Esophagus squamous epithelium (tissue), 5 donors: Measurements from ENCODE around the gene VWA5B2. TPM values are rescaled to one million over a fixed set of nuclear protein-coding genes. Genes with fewer than 3 reads are reported as not detected.
"Not testable (repeated sequence)": the region's sequence is repeated elsewhere in the genome, so short reads cannot be mapped to it uniquely, and the experiment has no call there.

ENCODE experiments used
- DNase-seq: peaks from one replicate; lab custom pipeline; 2025; lab: John Stamatoyannopoulos, UW
- H3K27ac ChIP-seq, 4 donors: fragments of 200-600 bp; sonication (generic); one replicate each; pipeline ENCODE4 v1.5.1; 2016 to 2019; ENCODE audit warnings: mild to moderate bottlenecking in 1 of 4
- H3K27me3 ChIP-seq, 4 donors: fragments of 200-600 bp; sonication (generic); 1 replicate in 3 of 4; 2 replicates in 1 of 4; pipeline versions ENCODE4 v1.5.1 to v1.6.0; 2017 to 2021; ENCODE audit warnings: antibody characterized with exemption in 1 of 4
- H3K36me3 ChIP-seq, 3 donors: fragments of 200-600 bp; sonication (generic); one replicate each; pipeline ENCODE4 v1.5.1; 2016 to 2019
- H3K4me1 ChIP-seq, 3 donors: fragments of 200-600 bp; sonication (generic); one replicate each; pipeline ENCODE4 v1.5.1; 2017 to 2019
- H3K4me3 ChIP-seq, 4 donors: fragments of 200-600 bp; sonication (generic); 1 replicate in 3 of 4; 2 replicates in 1 of 4; pipeline ENCODE4 v1.5.1; 2016 to 2019; ENCODE audit warnings: mild to moderate bottlenecking in 2 of 4, moderate library complexity in 1 of 4
- H3K9me3 ChIP-seq, 3 donors: fragments of 200-600 bp; sonication (generic); one replicate each; pipeline ENCODE4 v1.5.1; 2016 to 2019
- POLR2A ChIP-seq, 4 donors: fragments of 450-650 bp; IDR thresholded peaks; one replicate each; pipeline ENCODE4 v1.6.1; 2017; ENCODE audit warnings: antibody characterized with exemption in 4 of 4, mild to moderate bottlenecking in 4 of 4, moderate library complexity in 3 of 4
- WGBS, 2 donors: methylation state at CpG; one replicate each; pipeline ENCODE4 v1.1.5; 2018; 5-methylcytosine and 5-hydroxymethylcytosine counted together
- intact Hi-C: fragments of 100-400 bp; cut with DNase I; formaldehyde crosslinking; loops from one replicate; pipeline ENCODE4 v1.15.0; 2022
- total RNA-seq, 4 donors: library from RNA; depleted of rRNA; stranded (reverse); fragments of >200 nt; gene quantifications; one replicate each; pipeline ENCODE4 v1.1.0, GENCODE V29; 2016
- TF ChIP-seq, protein P1 (sequence below), 6 experiments: fragments of 450-650 bp in 4 of 6; fragments of 200-600 bp in 2 of 6; sonication (generic) in 2 of 6; IDR thresholded peaks; one replicate each; pipeline ENCODE4 v1.5.1; 2016 to 2019; ENCODE audit warnings: antibody characterized with exemption in 6 of 6, mild to moderate bottlenecking in 4 of 6, moderate library complexity in 4 of 6
- donor health status: DM: yes; HTN: yes; CAD: no.

Gene VWA5B2
- total RNA-seq, 4 donors from 2014 or later = 0.22 TPM; not detected in 3

DNA sequence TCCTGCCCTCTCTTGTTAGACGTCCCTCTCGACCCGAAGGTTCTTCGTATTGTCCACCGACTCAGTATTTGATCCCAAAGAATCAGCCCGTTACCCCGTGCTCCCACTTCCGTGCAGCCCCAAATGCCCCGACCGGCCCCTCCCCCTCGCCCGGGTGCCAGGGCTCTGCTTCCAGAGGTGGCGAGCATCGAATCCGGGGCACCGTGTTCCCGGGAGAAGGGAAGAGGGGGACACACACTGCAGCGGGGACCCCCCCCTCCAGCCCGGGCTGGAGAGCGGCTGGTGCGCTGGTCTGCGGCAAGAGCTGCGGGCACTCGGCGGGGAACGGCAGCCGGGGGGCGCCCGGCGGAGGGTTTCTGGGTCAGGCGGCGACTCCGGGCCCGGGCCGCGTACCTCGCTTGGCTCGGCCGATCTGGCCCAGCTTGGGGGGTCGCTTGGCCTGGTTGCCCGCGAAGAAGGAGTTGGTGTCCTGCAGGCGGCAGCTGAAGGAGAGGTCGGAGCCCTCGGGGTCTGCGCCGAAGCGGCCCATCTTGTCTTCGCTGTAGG lies 31.4 kb downstream of the VWA5B2 start:
- TF ChIP-seq, protein P1, sequence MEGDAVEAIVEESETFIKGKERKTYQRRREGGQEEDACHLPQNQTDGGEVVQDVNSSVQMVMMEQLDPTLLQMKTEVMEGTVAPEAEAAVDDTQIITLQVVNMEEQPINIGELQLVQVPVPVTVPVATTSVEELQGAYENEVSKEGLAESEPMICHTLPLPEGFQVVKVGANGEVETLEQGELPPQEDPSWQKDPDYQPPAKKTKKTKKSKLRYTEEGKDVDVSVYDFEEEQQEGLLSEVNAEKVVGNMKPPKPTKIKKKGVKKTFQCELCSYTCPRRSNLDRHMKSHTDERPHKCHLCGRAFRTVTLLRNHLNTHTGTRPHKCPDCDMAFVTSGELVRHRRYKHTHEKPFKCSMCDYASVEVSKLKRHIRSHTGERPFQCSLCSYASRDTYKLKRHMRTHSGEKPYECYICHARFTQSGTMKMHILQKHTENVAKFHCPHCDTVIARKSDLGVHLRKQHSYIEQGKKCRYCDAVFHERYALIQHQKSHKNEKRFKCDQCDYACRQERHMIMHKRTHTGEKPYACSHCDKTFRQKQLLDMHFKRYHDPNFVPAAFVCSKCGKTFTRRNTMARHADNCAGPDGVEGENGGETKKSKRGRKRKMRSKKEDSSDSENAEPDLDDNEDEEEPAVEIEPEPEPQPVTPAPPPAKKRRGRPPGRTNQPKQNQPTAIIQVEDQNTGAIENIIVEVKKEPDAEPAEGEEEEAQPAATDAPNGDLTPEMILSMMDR (IDR thresholded peaks at IDR 0.05) = no peak
- TF ChIP-seq POLR2A (IDR thresholded peaks at IDR 0.05) = no peak
- intact Hi-C loops = no loop called here
- 0 to 7% methylated on average over 4 to 9 of the region's 49 CpGs for WGBS, 2 donors
- Histone ChIP-seq H3K27me3 (peaks cover 17 to 77% (median 21%) of the 10 kb centered on the region in 4 donors), H3K27ac (no peak overlapping the region), H3K4me1 (peaks cover 23 to 37% (median 31%) of the 10 kb centered on the region in 3 donors), H3K36me3 (peaks cover 0 to 16% (median 4%) of the 10 kb centered on the region in 3 donors), H3K4me3 (peak overlapping the region; percentile 35 to 70 (median 46)), H3K9me3 (no peaks in the 10 kb centered on the region)
- no peak for DNase-seq

DNA sequence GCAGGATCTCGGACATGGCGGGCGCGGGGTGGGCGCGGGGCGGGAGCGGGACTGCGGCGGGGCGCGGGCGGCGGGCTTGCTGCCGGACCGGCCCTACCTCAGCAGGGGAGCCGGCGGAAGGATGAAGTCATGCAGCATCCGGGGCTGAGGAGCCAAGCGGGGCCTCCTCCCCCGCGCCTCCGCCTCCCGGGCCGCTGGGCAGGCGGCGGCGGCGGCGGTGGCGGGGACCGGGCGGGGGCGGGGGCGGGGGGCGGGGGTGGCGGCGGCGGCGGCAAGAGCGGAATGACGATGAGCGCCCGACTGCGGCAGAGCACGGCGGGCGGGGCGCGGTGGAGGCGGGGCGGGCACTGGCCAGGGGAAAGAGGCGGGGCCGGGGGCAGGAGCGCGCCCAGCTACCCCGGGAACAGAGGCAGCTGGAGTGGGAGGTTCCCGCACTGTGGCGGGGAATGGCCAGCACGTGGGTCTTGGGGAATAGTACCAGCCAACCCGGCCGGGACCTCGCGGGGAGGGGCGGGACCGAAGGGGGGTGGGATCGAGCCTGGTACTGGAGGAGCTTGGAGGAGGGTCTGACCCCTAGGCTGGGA lies 32.0 kb downstream of the VWA5B2 start, which contains the start of gene CAMK2N2:
Gene CAMK2N2, minus strand, starts transcription at position 284 of the 584 bp plus-strand sequence. Its CDS starts 268 bp downstream, at position 16.
- Histone ChIP-seq H3K36me3 (peaks cover 0 to 16% (median 4%) of the 10 kb centered on the region in 3 donors), H3K4me1 (peaks cover 23 to 37% (median 31%) of the 10 kb centered on the region in 3 donors), H3K9me3 (no peaks in the 10 kb centered on the region), H3K27me3 (peaks cover 17 to 83% (median 21%) of the 10 kb centered on the region in 4 donors), H3K4me3 (peak within 1 kb of the TSS; percentile 35 to 70 (median 46)), H3K27ac (no peak within 1 kb of the TSS)
- TF ChIP-seq, protein P1 (IDR thresholded peaks at IDR 0.05) = no peak
- no peak for TF ChIP-seq POLR2A (IDR thresholded peaks at IDR 0.05)
- no peak for DNase-seq
- intact Hi-C loops = no loop called here
- 0% methylated on average over 5 to 18 of the region's 67 CpGs for WGBS, 2 donors

DNA sequence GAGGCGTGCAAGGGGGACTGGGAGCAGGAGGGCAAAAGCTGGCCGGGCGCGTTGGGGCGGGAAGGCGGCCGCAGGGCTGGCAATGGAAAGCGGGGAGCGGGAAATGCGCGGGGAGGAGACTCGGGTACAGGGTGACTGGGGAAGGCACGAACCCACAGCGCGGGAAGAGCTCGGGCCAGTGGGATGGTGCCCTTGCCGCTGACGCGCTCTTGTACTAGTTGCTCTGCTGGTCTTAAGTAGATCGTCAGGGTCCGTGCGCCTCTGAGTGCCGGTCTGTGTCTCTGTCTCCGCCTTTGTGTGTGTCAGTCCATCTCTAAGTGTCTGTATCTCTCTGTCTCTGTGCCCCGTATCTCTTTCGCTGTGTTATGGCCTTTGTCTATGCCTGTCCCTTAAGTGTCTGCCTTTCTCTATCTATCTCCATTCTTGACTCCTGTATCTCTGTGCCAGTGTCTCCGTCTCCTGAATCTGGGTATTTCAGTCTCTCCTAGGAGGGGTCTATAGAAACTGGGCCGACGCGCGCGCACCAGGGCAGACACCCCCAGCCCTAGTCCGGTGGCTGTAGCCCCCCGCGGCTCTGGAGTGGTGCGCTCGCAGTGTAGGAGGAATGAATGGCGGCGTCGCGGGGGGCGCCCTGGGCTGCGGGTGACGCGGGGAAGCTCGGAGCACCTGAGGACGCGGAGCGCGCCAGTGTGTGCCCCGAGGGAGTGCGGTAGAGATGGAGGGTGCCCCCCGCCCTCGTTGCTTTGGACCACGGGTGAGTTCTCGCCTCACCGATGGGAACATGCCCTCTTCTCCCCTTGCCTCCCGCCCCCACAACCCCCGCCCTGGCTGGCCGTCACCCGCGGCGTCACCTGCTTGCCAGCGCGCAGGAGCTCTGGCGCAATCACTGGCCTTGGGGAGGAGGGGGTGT lies 32.7 kb downstream of the VWA5B2 start:
- Histone ChIP-seq H3K27me3 (peaks cover 17 to 91% (median 21%) of the 10 kb centered on the region in 4 donors), H3K27ac (no peak overlapping the region), H3K4me3 (peak overlapping the region; percentile 35 to 70 (median 46)), H3K36me3 (peaks cover 0 to 16% (median 4%) of the 10 kb centered on the region in 3 donors), H3K4me1 (peaks cover 23 to 37% (median 31%) of the 10 kb centered on the region in 3 donors), H3K9me3 (no peaks in the 10 kb centered on the region)
- WGBS, 2 donors = 1 to 2% methylated on average over 25 to 32 of the region's 66 CpGs
- TF ChIP-seq, protein P1 (IDR thresholded peaks at IDR 0.05) = no peak
- no peak for TF ChIP-seq POLR2A (IDR thresholded peaks at IDR 0.05)
- intact Hi-C loops = no loop called here
- DNase-seq = no peak

DNA sequence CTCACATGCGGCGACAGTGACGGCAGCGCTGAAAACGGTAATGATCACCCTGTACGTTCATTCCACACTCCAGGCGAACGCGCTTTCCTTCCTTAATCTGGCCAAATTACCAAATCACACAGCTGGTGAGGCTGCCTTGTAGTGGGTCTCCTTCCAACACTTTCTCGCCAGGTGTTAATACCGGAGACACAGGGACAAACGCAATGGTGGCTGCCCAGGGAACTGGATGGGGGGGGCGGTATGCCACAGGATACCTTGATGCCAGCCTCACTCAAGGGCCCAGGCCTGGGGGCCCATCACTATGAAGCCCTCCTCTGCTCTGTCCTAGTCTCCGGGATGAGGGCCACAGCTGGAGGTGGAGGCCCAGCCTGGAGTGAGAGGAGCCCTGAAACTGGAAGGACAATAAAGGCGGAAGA lies 33.4 kb downstream of the VWA5B2 start:
- TF ChIP-seq, protein P1 (IDR thresholded peaks at IDR 0.05) = no peak
- no peak for TF ChIP-seq POLR2A (IDR thresholded peaks at IDR 0.05)
- Histone ChIP-seq H3K36me3 (peaks cover 0 to 15% (median 4%) of the 10 kb centered on the region in 3 donors), H3K9me3 (no peaks in the 10 kb centered on the region), H3K4me3 (peak overlapping the region in 1 of 4 donors; percentile 70), H3K4me1 (peaks cover 23 to 37% (median 31%) of the 10 kb centered on the region in 3 donors), H3K27me3 (peaks cover 17 to 94% (median 21%) of the 10 kb centered on the region in 4 donors), H3K27ac (no peak overlapping the region)
- no peak for DNase-seq
- intact Hi-C loops = no loop called here
- 19 to 86% methylated on average over 1 to 7 of the region's 15 CpGs for WGBS, 2 donors

DNA sequence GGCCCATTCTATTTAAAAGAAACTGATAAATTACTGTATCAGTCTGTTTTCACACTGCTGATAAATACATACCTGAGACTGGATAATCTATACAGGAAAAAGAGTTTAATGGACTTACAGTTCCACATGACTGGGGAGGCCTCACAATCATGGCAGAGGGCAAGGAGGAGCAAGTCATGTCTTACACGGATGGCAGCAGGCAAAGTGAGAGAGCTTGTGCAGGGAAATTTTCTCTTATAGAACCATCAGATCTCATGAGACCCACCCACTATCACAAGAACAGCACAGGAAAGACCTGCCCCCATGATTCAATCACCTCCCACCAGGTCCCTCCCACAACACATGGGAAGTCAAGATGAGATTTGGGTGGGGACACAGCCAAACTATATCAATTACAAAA lies 37.9 kb downstream of the VWA5B2 start:
- H3K4me3 ChIP-seq, H3K36me3 ChIP-seq, DNase-seq, intact Hi-C loops, H3K9me3 ChIP-seq, H3K27ac ChIP-seq, H3K4me1 ChIP-seq: not testable (repeated sequence)
- 70 to 93% methylated on average over 1 of the region's 1 CpG for WGBS, 2 donors
- peaks cover 6 to 84% (median 8%) of the 10 kb centered on the region in 4 donors for H3K27me3 ChIP-seq
